Raji (cell line): ENCODE measurements around the gene SELE.

ENCODE experiments used
- POLR2A ChIP-seq: IDR thresholded peaks from 2 replicates; pipeline ENCODE4 v1.6.1; 2011; ENCODE audit warnings: low read depth, low read length, control low read depth; ENCODE audit not compliant: insufficient read depth

Gene SELE

GRCh38 chr1:169733924-169734323 lies at the start of gene SELE:
Gene SELE, minus strand, starts transcription at chr1:169734079. Its CDS starts 467 bp downstream, at chr1:169733612.
- TF ChIP-seq POLR2A: no peak

GRCh38 chr1:169782596-169782995 lies 48.7 kb upstream of the SELE start:
- TF ChIP-seq POLR2A: no peak

DNA sequence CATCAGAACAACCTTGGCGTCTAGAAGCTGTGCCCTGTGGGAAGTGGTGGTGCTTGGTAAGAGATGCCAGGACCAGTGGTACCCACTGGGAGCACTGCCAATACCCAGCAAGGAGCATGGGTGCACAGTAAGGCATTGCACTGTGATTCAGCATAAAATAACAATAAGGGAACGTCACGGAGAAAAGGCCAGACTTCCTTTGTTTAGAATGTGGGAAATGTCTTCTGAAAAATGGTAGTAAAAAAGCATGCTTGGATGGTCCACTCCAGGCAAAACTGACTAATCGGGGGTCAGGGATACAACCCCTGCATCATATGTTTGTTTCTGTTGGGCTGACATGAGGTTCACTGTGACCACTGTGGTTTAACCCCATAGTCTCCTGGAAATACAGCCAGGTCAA lies 46.1 kb upstream of the SELE start:
- no peak for TF ChIP-seq POLR2A

DNA sequence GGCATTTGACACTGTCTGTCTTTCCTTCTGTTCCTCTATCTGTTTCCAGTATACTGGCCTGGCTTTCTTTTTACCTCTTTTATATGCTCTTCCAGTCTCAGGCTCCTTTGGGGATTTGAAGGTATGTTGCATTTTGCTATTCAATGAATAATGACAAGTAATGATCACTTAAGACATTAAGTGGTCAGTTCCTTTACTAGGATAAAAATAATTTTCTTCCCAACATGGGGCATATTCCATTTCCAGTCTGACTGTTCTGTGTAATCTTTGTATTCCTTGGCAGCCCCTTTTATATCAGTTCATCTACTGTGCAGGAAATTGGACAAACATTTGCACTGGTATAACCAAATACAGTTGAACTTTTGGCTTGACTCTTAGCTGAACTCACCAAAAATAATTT lies 45.3 kb upstream of the SELE start:
- TF ChIP-seq POLR2A: no peak

DNA sequence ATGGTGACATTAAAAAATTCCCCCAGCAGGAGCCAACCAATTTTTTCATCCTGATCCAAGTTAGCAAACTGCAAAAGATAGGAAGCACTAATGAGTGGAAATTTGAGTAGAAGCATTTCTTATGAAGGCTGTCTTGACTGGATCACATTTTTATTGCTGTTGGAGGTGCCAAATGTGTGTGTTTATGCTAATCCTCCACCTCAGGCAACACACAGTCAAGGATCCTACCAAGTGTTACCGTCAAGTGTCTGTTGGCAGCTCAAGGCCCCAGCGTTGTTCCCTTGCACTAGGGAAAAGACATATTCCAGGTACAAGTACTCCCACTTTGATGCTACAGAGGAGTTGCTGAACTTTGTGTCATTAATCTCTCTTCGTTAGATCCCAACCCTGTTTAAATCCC lies 42.6 kb upstream of the SELE start:
- no peak for TF ChIP-seq POLR2A

DNA sequence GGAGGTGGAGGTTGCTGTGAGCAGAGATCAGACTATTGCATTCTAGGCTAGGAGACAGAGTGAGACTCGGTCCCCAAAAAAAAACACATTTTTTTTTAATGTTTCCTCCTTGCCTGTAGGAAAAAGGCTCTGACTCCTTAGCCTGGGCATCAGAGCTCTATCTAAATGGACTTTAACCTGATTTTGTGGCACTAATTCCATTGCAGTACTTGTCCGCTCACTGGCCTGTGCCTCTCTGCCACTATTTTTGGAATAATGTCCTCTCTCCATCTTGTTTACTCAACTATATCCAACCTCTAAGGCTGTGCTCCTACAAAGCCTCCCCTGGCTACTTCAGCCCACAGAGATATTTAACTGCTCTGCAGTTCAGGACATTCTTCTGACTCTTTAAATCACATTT lies 34.3 kb upstream of the SELE start:
- no peak for TF ChIP-seq POLR2A

GRCh38 chr1:169765580-169766331 lies 31.9 kb upstream of the SELE start:
- no peak for TF ChIP-seq POLR2A

DNA sequence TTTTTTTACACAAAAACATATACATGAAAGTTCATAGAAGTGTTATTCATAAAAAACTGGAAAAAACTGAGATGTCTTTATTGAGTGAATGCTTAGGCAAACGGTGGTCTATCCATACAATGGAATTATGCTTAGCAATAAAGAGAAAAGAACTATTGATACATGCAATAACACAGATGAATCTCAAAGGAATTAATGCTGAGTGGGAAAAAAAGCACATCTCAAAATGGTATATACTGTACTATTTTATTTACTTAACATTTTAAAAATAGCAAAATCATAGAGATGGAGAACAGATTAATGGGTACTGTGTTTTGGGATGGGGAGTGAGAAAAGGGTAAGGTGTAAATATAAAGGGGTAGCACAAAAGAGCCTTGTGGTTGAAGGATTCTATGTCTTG lies 31.0 kb upstream of the SELE start:
- TF ChIP-seq POLR2A: no peak

GRCh38 chr1:169762699-169763098 lies 28.8 kb upstream of the SELE start:
- TF ChIP-seq POLR2A: no peak

GRCh38 chr1:169759038-169759437 lies 25.2 kb upstream of the SELE start:
- no peak for TF ChIP-seq POLR2A

DNA sequence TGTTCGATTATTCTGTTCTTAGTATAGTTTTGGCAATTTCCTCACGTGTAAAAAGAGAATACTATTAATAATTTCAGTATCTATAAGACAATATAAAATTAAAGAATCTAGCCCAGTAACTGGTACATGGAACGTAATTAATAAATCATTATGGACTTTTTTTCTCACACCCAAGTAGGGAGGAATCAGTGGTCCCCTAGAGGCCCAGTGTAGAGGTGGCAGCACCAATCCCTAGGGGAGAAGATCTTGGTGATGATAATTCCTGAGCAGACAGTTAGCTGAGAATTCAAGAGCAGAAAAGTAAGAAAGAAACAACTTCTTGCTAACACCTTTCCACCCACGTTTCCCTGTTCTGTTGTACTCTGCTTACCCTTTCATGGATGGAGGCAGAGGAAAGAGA lies 19.7 kb upstream of the SELE start:
- TF ChIP-seq POLR2A: no peak

- TF ChIP-seq POLR2A: no peak
Measured at GRCh38 chr1:169750041-169750440, 16.2 kb upstream of the SELE start.

- no peak for TF ChIP-seq POLR2A
Measured at GRCh38 chr1:169746550-169746949, 12.7 kb upstream of the SELE start.

GRCh38 chr1:169745015-169745861 lies 11.4 kb upstream of the SELE start:
- TF ChIP-seq POLR2A: no peak

GRCh38 chr1:169741666-169742394 lies 8.0 kb upstream of the SELE start:
- no peak for TF ChIP-seq POLR2A

DNA sequence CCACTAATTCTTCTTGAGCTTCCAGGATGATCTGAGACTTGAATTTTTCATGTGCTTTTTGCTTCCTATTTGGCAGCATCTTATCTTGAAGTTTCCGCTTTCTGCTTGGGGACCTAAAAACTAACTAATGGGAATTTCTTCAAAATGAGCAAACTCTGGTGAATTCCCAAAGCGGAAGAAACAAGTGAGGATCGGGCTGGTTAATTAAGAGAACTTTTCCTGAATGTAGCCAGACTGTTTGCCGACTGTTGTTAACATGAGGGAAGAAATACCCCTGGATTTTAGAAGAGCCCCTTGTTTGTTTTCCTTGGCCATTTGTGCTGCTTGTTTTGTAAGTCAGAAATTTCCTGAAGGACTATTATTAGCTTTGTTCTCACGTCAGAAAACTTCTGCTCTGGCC lies 6.1 kb upstream of the SELE start:
- no peak for TF ChIP-seq POLR2A

DNA sequence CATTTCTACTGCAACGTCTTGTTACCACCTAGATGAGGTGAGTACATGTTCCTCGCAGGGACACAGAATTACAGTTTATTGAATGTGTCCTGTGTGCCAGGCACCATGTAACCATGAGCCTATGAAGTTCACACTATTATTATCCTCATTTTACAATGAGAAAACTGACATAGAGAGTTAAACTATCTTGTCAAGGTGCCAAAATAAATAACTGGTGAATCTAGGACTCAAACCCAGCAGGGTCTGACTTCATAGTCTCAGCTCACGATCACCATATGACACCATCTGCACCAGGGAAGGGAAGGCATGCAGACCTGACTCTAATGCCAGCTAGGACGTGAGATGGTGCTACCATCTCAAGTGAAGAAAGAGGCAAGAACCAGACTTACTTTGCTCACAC lies 2.4 kb downstream of the SELE start:
- no peak for TF ChIP-seq POLR2A
